C4-2B (cell line): ENCODE data around the gene TDRD1.

Source experiments
- H3K27ac ChIP-seq: fragments of 450-650 bp; 2 replicates; pipeline ENCODE4 v1.5.1; 2017
- ZFX ChIP-seq: fragments of 450-650 bp; IDR thresholded peaks from 2 replicates; pipeline ENCODE4 v1.6.1; 2017
- TF ChIP-seq, protein P1 (sequence below): fragments of 450-650 bp; conservative IDR thresholded peaks from 2 replicates; pipeline ENCODE4 v1.5.1; 2017; ENCODE audit warnings: mild to moderate bottlenecking

Gene TDRD1

DNA sequence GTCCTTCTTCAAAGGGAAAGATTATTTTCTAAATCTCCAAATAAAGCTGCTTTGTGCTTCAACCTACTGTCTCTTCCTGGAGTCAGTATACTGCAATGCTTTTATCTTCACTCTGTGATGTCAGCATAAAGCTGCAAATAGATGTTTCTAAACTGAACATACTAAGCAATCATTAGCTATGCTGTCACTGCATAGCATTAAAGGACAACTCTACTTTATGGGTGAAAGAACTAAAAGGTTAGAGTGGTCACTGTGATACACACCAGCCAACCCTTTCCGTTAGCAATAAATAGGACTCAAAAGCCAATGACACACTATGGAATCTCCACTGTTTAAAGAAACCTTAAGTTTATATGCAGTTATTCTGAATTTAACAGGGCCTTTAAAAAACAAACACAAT lies 6.9 kb upstream of the TDRD1 start:
- H3K27ac ChIP-seq: no peak overlapping the region
- TF ChIP-seq, protein P1, sequence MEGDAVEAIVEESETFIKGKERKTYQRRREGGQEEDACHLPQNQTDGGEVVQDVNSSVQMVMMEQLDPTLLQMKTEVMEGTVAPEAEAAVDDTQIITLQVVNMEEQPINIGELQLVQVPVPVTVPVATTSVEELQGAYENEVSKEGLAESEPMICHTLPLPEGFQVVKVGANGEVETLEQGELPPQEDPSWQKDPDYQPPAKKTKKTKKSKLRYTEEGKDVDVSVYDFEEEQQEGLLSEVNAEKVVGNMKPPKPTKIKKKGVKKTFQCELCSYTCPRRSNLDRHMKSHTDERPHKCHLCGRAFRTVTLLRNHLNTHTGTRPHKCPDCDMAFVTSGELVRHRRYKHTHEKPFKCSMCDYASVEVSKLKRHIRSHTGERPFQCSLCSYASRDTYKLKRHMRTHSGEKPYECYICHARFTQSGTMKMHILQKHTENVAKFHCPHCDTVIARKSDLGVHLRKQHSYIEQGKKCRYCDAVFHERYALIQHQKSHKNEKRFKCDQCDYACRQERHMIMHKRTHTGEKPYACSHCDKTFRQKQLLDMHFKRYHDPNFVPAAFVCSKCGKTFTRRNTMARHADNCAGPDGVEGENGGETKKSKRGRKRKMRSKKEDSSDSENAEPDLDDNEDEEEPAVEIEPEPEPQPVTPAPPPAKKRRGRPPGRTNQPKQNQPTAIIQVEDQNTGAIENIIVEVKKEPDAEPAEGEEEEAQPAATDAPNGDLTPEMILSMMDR: no peak
- TF ChIP-seq ZFX: no peak

DNA sequence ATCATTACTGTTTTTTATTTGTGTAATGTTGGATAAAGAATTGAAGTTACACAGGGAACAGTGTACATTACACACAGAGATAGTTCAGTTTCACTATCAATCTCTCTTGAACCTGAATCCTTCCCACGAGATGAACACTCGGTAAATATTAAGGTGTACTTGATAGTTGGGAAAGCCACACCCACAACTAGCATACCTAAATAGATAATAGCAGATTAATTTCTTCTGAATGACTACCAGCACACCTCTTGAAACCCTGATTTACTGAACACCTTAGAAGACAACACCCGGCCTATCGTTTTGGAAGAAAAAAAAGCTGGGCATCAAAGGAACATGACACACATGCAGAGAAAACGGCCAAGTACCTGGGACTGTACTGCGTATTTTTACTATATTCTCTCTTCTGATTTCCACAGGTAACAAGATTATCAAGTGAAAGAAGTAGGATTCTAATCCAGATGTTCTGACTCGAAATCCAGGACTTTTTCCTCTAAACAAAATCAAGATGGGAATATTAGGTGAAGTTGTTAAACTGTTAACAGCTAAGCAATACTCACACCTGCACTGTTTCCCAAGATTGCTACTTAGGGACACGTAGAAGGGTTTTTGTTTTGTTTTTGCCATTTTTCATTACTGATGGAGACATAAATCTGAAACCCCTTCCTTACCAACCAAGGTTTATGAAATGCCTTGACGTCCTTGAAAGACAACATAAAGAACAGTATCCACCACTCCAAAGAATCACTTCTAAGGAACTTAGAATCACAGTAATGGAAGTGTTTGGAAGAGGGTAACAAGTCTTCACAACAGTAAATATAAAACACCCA lies 6.2 kb upstream of the TDRD1 start:
- H3K27ac ChIP-seq: peak overlapping the region; percentile 92
- no peak for TF ChIP-seq ZFX
- TF ChIP-seq, protein P1: no peak

DNA sequence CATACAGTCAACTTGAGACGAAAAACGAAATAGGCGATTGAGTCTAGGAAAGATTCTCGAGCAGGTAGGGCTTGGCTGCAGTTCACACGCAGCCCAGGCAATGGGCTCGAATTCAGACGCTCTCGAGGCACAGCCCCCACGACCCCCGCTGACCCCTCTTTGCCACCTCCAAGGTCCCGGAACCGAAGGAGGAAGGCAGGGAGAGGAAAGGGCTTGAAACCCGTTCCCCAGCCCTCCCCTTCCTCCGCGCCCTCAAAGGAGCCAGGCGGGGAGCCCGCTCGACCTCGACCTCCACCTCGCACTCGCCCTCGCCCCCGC lies 5.6 kb upstream of the TDRD1 start:
- TF ChIP-seq, protein P1: no peak
- no peak for TF ChIP-seq ZFX
- H3K27ac ChIP-seq: peak overlapping the region; percentile 92

DNA sequence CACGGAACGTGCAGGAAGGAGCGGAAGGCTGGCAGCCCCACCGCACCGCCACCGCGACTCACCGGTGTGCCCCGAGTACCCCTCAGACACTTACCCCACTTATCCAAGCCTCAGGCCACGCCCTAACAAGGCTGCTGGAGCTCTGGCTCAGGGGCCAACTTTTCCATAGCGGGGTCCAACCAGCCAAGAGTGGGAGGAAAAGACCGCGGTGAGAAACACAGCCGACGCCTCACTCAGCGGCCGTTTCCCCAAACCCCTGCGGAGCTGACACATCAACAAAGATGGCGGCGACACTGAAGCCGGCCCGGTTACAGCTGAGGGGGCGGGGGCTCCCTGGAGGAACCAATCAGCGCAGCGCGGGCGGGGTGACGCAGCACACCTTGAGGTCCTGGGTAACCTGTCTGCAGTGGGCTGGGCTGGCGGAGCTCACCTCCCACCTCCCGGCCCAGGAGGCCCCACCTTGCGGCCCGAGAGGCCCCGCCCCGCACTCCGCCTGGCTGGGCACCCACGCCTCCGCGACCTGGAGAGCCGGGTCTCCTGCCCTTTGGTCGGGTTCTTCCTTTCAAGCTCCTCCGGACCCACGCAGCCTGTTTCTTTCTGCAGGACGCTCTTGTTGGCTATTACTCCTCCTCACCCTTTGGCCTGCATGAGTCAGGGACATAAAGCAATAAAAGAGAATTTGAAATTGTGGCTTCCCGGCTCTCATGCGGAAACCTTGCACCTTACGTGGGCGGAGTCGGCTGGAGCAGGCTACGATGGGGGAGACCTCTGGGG lies 5.0 kb upstream of the TDRD1 start, which contains the start of gene CCDC186:
Gene CCDC186, minus strand, starts transcription at position 283 of the 774 bp plus-strand sequence. CDS start 10,935 bp downstream, outside the sequence.
- TF ChIP-seq ZFX: no peak
- TF ChIP-seq, protein P1: no peak
- H3K27ac ChIP-seq: peak within 1 kb of the TSS; percentile 92

DNA sequence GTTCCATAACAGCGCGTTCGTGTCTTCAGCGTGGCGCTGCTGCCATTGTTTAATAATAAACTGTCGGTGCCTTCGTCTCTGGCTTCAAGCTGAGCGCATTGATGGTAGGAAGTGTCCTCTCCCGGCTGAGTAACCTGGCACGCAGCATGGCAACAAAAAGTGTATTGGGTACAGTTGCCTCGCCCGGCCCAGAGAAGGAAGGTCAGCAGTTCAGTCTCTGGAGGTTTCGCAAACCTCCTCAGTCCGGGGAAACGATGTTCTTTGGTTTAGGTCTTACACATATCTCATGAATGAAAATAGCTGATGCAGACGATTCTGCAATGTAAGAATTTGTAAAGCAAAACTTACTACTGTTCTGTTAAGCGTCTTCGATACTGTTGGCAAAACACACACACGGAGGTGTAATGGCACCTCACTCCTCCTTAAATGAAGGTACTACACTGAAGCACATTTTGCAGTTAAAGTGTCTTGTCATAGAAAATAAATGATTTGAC lies 4.4 kb upstream of the TDRD1 start:
- TF ChIP-seq, protein P1: no peak
- no peak for TF ChIP-seq ZFX
- H3K27ac ChIP-seq: peak overlapping the region; percentile 92

DNA sequence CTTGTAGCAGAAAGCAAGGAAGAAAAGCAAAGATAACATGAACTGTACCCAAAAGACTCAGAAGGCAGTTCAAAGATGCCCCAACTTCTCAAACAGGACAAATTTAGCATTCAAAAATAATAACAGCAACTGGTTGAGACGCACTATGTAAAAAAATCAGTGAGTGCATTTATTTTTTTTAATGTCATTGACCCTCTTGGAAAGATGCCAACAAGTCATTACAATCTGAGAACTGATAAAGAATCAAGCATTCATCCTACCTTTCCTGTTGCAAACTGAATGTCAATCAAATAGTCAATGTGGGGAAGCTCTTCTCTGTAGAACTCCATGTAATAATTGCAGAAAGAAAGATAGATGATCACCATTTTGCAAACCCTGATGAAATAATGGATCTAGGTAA lies 3.5 kb upstream of the TDRD1 start:
- TF ChIP-seq, protein P1: no peak
- no peak for TF ChIP-seq ZFX
- no peak overlapping the region for H3K27ac ChIP-seq

DNA sequence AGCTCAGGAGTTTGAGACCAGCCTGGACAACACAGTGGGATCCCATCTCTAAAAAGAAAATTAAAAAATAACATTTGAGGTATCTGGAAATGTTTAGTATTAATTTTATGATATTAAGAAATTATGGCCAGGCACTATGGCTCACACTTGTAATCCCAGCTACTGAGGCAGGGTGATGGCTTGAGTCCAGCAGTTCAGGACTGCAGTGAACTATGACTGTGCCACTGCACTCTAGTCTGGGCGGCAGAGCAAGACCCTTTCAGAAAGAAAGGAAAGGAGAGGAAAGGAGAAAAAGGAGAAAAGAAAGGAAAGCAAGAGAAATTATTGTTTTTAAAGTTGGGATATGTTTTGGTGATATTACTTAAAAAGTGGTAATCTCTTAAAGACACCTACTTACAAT lies 2.6 kb upstream of the TDRD1 start:
- no peak for TF ChIP-seq ZFX
- TF ChIP-seq, protein P1: no peak
- H3K27ac ChIP-seq: no peak overlapping the region
